ENCODE measurements around the gene TMEFF1. TPM values are rescaled to one million over a fixed set of nuclear protein-coding genes. Genes with fewer than 3 reads are reported as not detected.

The TMEFF1 gene
- total and polyA plus RNA-seq, 10 of the 15 experiments (the other 5 are each of a cell fraction or from before 2014, with no cell fraction given), result 0.03 to 0.55 (median 0.11) TPM; not detected in 3

DNA sequence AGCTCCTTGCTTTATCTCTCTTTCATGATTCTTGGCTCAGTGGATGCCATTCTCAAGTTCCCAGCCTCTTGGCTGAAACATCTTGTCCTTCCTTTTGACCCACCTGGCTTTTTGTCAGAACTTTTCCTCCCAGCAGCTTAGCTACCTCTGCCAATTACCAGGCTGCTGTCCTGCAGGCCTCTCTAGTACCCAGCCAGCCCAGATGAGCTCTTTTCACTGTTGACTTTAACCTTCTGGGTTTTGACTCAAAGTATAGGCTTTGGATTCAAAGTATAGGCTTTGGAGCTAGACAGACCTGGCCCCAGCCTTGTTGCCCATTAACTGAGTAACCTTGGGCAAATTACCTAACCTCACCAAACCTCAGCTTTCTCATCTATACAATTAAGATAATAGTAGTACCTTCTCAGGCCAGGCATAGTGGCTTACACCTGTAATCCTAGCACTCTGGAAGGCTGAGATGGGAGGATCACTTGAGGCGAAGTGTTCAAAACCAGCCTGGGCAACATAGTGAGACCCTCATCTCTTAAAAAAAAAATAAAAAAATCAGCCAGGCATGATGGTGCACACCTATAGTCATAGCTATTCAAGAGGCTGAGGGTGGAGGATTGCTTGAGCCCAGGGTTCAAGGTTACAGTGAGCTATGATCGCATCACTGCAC is 6.6 kb upstream of the TMEFF1 start:
- ChIA-PET CTCF (interaction anchor here (1.0 to 1.4 kb wide), 3 partner anchors 28 to 141 kb away, joined by 3 to 4 read pairs (median 3); no protein-coding TSS in a partner anchor), SMC1A (ENCODE audit: uncharacterized antibody, unreplicated experiment) (interaction anchor here (1.0 to 1.6 kb wide), 3 partner anchors 10 to 12 kb away, joined by 3 read pairs; no protein-coding TSS in a partner anchor), RAD21 (ENCODE audit: unreplicated experiment) (no interaction called here), POLR2A (no interaction called here)
- Histone ChIP-seq H3K9me3 (replicated peaks; ENCODE audit: control insufficient read depth, insufficient read depth, low read length) (no peaks in the 10 kb centered on the region), H3K4me3 (no peak overlapping the region), H3K4me1 (ENCODE audit: control insufficient read depth, insufficient read depth, low read length) (no peaks in the 10 kb centered on the region), H3K27ac (ENCODE audit: control insufficient read depth, insufficient read depth) (no peak overlapping the region), H3K9ac (ENCODE audit: control insufficient read depth, insufficient read depth, low read length) (no peak overlapping the region), H4K20me1 (ENCODE audit: control insufficient read depth, insufficient read depth) (no peaks in the 10 kb centered on the region), H3K79me2 (ENCODE audit: control insufficient read depth, insufficient read depth, low read length) (no peaks in the 10 kb centered on the region), H2AFZ (ENCODE audit: control insufficient read depth, low read depth, low read length) (no peak overlapping the region), H3K4me2 (ENCODE audit: control insufficient read depth, insufficient read depth) (no peak overlapping the region), H3K36me3 (ENCODE audit: control insufficient read depth in 2 of 2, insufficient read depth in 2 of 2, low read length in 1 of 2) (no peaks in the 10 kb centered on the region), H3K27me3 (replicated peaks in 1 of 2; ENCODE audit: control insufficient read depth in 2 of 2, insufficient read depth in 2 of 2, low read length in 1 of 2) (no peaks in the 10 kb centered on the region; a peak in 1 of 4 replicates)
- intact Hi-C loops (cut with micrococcal nuclease; ENCODE audit: unreplicated experiment) (no loop called here), in situ Hi-C loops (cut with MboI) (no loop called here)
- TF ChIP-seq ZNF274 (IDR thresholded peaks at IDR 0.05; ENCODE audit: insufficient read depth, insufficient read length), result no peak
- no peak for TF ChIP-seq CREM (IDR thresholded peaks at IDR 0.05; ENCODE audit: low read depth)
- TF ChIP-seq LARP7 (IDR thresholded peaks at IDR 0.05), result no peak
- TF ChIP-seq KLF5 (IDR thresholded peaks at IDR 0.05; ENCODE audit: partially characterized antibody), result no peak
- TF ChIP-seq NFYA (IDR thresholded peaks at IDR 0.05; ENCODE audit: borderline replicate concordance, low read depth, low read length), result no peak
- TF ChIP-seq, protein P1, sequence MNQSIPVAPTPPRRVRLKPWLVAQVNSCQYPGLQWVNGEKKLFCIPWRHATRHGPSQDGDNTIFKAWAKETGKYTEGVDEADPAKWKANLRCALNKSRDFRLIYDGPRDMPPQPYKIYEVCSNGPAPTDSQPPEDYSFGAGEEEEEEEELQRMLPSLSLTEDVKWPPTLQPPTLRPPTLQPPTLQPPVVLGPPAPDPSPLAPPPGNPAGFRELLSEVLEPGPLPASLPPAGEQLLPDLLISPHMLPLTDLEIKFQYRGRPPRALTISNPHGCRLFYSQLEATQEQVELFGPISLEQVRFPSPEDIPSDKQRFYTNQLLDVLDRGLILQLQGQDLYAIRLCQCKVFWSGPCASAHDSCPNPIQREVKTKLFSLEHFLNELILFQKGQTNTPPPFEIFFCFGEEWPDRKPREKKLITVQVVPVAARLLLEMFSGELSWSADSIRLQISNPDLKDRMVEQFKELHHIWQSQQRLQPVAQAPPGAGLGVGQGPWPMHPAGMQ (IDR thresholded peaks at IDR 0.05; ENCODE audit: borderline replicate concordance), result no peak
- no peak for TF ChIP-seq SUZ12 (IDR thresholded peaks at IDR 0.05; ENCODE audit: unreplicated experiment)
- no peak for TF ChIP-seq FOS (IDR thresholded peaks at IDR 0.05; ENCODE audit: borderline replicate concordance, extremely low read depth, insufficient read length)
- TF ChIP-seq TCF12 (IDR thresholded peaks at IDR 0.05; ENCODE audit: low read depth, low read length), result no peak
- no peak for TF ChIP-seq MAX (IDR thresholded peaks at IDR 0.05; ENCODE audit: low read depth, low read length)
- TF ChIP-seq CBX3 (IDR thresholded peaks at IDR 0.05; ENCODE audit: borderline replicate concordance, low read depth), result no peak
- TF ChIP-seq FOXM1 (IDR thresholded peaks at IDR 0.05; ENCODE audit: low read depth, low read length), result no peak
- TF ChIP-seq EZH2 (IDR thresholded peaks at IDR 0.05; ENCODE audit: borderline replicate concordance, control insufficient read depth, low read depth, low read length), result no peak
- TF ChIP-seq ZNF592 (IDR thresholded peaks at IDR 0.05), result no peak
- no peak for TF ChIP-seq IRF4 (IDR thresholded peaks at IDR 0.05; ENCODE audit: low read depth, low read length)
- no peak for ATAC-seq
- 89% methylated on average over 2 of the region's 2 CpGs for WGBS (ENCODE audit: insufficient coverage, insufficient replicate concordance, low lambda C conversion rate, missing lambda C conversion rate)
- no peak for FAIRE-seq
- no TSS peak for BruUV-seq (replicated peaks)
- no peak for DNase-seq (ENCODE audit: low read depth, low spot score)

Data from GM12878 (cell line).